Transverse colon (tissue), 4 donors: ENCODE results near the gene TRPC6.

Experiments
- CTCF ChIP-seq, 5 experiments: fragments of 200-600 bp in 3 of 5; fragments of 450-650 bp in 2 of 5; sonication (generic) in 3 of 5; IDR thresholded peaks; 1 replicate in 2 of 5; 2 replicates in 3 of 5; pipeline ENCODE4 v1.5.1; 2016 to 2017; ENCODE audit warnings: antibody characterized with exemption in 5 of 5, inconsistent platforms in 3 of 5, mild to moderate bottlenecking in 2 of 5, moderate library complexity in 1 of 5
- EP300 ChIP-seq: sonication (generic); formaldehyde crosslinking; IDR thresholded peaks from one replicate; pipeline ENCODE4 v1.6.1; 2017; ENCODE audit warnings: antibody characterized with exemption, low read depth
- POLR2A ChIP-seq: fragments of 450-650 bp; IDR thresholded peaks from one replicate; pipeline ENCODE4 v1.6.1; 2016; ENCODE audit warnings: antibody characterized with exemption, mild to moderate bottlenecking, moderate library complexity
- POLR2AphosphoS5 ChIP-seq, 3 donors: sonication (generic); formaldehyde crosslinking; IDR thresholded peaks; one replicate each; pipeline ENCODE4 v1.6.1; 2016; ENCODE audit warnings: antibody characterized with exemption in 3 of 3

GRCh38 chr11:101582989-101583250, 887 bp downstream of the TRPC6 start:
- TF ChIP-seq POLR2AphosphoS5 (IDR thresholded peaks at IDR 0.05), result no peak
- TF ChIP-seq CTCF (IDR thresholded peaks at IDR 0.05), result no peak
- no peak for TF ChIP-seq POLR2A
- no peak for TF ChIP-seq EP300
